ENCODE measurements around the gene BABAM2. TPM values are rescaled to one million over a fixed set of nuclear protein-coding genes. Genes with fewer than 3 reads are reported as not detected.

Gene BABAM2
- total and polyA plus RNA-seq, 2 experiments from 2014 or later: 31.8 to 83.3 TPM

DNA sequence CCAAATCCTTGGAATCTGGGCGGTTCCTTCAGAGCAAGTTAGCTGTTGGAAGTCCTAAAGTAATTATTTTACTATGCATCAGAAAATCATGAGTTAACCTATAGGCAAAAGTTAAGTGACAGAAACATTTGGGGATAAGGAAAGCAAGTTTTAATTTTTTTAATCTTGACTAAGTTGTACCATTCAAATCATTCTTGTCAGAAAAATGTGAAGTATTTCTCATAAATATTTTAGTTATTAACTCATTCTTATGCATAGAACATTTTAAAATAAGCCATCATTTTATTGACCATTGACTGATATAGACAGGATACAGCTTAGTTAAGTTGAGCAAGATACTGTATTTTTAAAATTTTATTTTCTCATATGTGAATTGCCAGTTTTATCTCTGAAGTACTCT is 403.9 kb downstream of the BABAM2 start:
- H3K4me1 ChIP-seq (ENCODE audit: low read depth): no peaks in the 10 kb centered on the region
- TF ChIP-seq, protein P1, sequence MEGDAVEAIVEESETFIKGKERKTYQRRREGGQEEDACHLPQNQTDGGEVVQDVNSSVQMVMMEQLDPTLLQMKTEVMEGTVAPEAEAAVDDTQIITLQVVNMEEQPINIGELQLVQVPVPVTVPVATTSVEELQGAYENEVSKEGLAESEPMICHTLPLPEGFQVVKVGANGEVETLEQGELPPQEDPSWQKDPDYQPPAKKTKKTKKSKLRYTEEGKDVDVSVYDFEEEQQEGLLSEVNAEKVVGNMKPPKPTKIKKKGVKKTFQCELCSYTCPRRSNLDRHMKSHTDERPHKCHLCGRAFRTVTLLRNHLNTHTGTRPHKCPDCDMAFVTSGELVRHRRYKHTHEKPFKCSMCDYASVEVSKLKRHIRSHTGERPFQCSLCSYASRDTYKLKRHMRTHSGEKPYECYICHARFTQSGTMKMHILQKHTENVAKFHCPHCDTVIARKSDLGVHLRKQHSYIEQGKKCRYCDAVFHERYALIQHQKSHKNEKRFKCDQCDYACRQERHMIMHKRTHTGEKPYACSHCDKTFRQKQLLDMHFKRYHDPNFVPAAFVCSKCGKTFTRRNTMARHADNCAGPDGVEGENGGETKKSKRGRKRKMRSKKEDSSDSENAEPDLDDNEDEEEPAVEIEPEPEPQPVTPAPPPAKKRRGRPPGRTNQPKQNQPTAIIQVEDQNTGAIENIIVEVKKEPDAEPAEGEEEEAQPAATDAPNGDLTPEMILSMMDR (IDR thresholded peaks at IDR 0.05; ENCODE audit: low read depth, low read length): no peak
- H3K9me3 ChIP-seq (ENCODE audit: low read depth): no peaks in the 10 kb centered on the region
- H3K27me3 ChIP-seq: no peaks in the 10 kb centered on the region
- no peak overlapping the region for H3K4me3 ChIP-seq
- no peaks in the 10 kb centered on the region for H3K36me3 ChIP-seq
- no peak overlapping the region for H3K27ac ChIP-seq
- no peak for DNase-seq (ENCODE audit: low read depth in 1 of 2, low spot score in 1 of 2)

DNA sequence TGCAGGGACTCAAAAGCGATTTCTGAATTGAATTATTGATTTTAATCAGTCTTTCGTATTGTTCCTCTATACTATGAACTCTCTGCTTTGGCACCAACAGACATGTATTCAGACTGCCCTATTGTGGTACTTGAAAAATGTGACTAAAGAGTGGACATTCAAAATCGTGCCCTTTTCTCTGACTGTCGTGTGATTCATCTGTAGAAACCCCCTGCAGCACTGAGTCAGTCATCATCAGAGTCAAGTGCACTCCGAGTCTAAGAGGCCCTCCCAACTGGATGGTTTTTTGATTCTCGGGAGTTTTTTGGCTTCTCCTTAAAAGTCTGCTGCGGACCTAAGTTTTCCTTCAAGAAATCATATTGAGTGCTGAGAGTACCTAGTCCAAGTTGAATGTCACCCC is 405.7 kb downstream of the BABAM2 start:
- DNase-seq (ENCODE audit: low read depth in 1 of 2, low spot score in 1 of 2): no peak
- Histone ChIP-seq H3K4me3 (no peak overlapping the region), H3K27ac (no peak overlapping the region), H3K4me1 (ENCODE audit: low read depth) (no peaks in the 10 kb centered on the region), H3K27me3 (no peaks in the 10 kb centered on the region), H3K36me3 (no peaks in the 10 kb centered on the region), H3K9me3 (ENCODE audit: low read depth) (no peaks in the 10 kb centered on the region)
- TF ChIP-seq, protein P1 (IDR thresholded peaks at IDR 0.05; ENCODE audit: low read depth, low read length): no peak

DNA sequence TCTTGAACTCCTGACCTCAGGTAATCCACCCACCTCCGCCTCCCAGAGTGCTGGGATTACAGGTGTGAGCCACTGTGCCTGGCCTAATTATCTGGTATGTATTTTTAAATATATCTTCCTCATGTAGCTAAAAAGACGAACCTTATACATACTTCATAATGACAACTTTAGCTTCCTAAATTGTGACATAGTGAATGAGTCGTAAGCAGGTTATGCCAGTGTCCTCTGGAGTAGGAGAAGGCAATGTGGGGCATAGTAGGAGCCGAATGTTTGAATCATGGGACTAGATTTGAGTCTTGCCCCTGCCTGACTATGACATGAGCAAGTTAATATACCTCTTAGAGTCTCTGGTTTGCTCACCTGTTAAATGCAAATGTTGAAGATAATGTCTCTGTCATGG is 406.4 kb downstream of the BABAM2 start:
- H3K4me1 ChIP-seq (ENCODE audit: low read depth): no peaks in the 10 kb centered on the region
- no peaks in the 10 kb centered on the region for H3K36me3 ChIP-seq
- H3K27me3 ChIP-seq: no peaks in the 10 kb centered on the region
- no peak for DNase-seq (ENCODE audit: low read depth in 1 of 2, low spot score in 1 of 2)
- TF ChIP-seq, protein P1 (IDR thresholded peaks at IDR 0.05; ENCODE audit: low read depth, low read length): no peak
- no peak overlapping the region for H3K27ac ChIP-seq
- no peak overlapping the region for H3K4me3 ChIP-seq
- H3K9me3 ChIP-seq (ENCODE audit: low read depth): no peaks in the 10 kb centered on the region

DNA sequence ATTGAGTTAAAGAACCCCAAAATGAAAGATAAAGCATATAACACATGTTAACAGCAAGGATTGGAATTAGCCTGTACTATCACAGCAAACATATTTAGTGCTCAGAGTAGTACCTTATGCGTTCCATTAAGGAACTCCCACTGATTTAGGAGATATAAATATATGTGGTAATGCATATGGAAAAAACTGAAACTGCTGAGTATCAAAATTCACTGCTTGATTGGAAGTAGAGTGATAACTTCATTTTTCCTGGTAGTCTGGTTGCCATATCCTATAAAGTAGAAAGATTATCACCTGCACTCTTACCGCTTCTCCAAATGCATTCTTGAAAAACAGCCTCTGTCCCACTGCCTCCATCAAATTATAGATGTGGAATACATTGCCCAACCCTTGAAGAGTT is 407.0 kb downstream of the BABAM2 start:
- no peak for DNase-seq (ENCODE audit: low read depth in 1 of 2, low spot score in 1 of 2)
- TF ChIP-seq, protein P1 (IDR thresholded peaks at IDR 0.05; ENCODE audit: low read depth, low read length): no peak
- H3K4me3 ChIP-seq: no peak overlapping the region
- H3K36me3 ChIP-seq: no peaks in the 10 kb centered on the region
- H3K4me1 ChIP-seq (ENCODE audit: low read depth): no peaks in the 10 kb centered on the region
- H3K27ac ChIP-seq: no peak overlapping the region
- no peaks in the 10 kb centered on the region for H3K27me3 ChIP-seq
- H3K9me3 ChIP-seq (ENCODE audit: low read depth): no peaks in the 10 kb centered on the region

DNA sequence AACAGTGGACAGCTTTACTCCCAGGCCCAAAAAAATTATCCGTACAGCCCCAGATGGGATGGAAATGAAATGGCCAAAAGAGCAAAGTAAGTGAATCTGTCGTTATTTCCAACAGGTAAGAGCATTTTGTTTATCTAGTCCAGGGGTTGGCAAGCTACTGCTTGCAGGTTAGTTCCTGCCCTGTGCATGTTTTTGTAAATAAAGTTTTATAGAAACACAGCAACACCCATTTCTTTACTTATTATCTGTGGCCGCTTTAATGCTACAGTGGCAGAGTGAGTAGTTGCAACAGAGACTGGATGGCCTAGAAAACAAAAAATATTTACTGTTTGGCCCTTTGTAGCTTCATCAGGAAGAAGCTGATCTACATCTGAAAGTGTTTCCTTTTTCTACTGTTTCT is 407.9 kb downstream of the BABAM2 start:
- DNase-seq (ENCODE audit: low read depth in 1 of 2, low spot score in 1 of 2): no peak
- H3K4me1 ChIP-seq (ENCODE audit: low read depth): no peaks in the 10 kb centered on the region
- H3K4me3 ChIP-seq: no peak overlapping the region
- no peaks in the 10 kb centered on the region for H3K9me3 ChIP-seq (ENCODE audit: low read depth)
- TF ChIP-seq, protein P1 (IDR thresholded peaks at IDR 0.05; ENCODE audit: low read depth, low read length): no peak
- no peak overlapping the region for H3K27ac ChIP-seq
- no peaks in the 10 kb centered on the region for H3K27me3 ChIP-seq
- no peaks in the 10 kb centered on the region for H3K36me3 ChIP-seq
